Islet precursor cell (in vitro differentiated cells): ENCODE data around the gene MRPL16.
"Not testable (repeated sequence)": the region's sequence is repeated elsewhere in the genome, so short reads cannot be mapped to it uniquely, and the experiment has no call there.

ENCODE experiments used
- DNase-seq: peaks from one replicate; pipeline ENCODE4 v3.0.0-alpha.2; 2018

Gene MRPL16

DNA sequence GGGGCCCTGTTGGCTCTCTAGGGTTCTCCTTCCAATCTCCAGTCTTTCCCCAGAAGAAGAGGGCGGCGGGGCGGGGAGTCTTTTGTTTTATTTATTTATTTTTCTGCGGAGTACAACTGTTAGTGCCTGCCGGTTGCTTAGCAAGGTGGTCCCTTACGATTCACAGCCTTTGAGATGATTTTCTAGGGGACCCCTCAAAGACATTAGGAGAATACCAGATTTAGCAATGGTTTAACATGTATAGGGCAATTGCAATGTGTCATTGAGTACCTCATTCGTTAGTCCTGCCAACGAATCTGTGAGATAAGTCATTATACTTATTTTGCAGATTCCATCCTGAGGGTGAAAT is 307 bp upstream of the MRPL16 start:
- no peak for DNase-seq

DNA sequence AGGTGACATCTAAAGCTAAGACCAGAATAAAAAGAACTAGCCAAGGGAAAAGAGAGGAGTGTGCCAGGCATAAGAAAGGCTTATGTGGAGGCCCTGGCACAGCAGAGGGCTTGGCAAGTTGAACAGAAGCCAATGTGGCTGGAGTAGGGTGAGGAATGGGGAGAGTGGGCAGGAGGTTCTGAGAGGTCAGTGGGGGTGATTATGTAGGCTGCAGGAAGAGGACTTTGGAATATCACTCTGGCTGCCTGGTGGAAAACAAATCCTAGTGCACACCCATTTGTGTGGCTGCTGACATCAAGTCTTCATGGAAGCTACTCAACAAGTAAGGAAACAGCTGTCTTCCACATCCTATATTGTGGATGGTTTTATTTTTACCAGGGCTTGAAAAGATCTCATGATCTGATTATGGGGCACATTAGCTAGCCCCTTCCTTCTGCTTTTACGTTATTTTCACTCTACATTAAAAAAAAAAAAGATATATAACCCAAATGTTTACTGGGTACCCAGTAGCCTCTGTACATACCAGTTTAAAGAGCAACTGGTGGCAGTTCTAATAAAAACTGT is 3.4 kb downstream of the MRPL16 start:
- no peak for DNase-seq

DNA sequence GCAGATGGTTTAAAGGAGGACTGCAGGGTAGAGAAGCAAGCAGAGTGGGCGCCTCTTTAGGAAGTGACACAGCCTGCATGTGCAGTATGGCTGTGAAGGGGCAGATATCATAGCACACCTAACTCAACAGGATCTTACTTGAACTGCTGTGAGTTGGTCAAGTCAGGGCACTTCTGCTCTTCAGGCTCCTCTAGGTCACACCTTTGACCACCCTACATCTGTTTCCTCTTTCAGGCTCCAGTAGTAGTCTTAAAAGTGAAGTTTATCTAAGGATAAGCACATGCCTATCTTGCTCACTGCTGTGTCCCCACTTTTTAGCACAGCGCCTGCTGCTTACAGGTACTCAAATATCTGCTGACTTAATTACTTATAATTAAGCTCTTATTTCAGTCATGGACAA is 6.5 kb downstream of the MRPL16 start:
- DNase-seq: no peak

DNA sequence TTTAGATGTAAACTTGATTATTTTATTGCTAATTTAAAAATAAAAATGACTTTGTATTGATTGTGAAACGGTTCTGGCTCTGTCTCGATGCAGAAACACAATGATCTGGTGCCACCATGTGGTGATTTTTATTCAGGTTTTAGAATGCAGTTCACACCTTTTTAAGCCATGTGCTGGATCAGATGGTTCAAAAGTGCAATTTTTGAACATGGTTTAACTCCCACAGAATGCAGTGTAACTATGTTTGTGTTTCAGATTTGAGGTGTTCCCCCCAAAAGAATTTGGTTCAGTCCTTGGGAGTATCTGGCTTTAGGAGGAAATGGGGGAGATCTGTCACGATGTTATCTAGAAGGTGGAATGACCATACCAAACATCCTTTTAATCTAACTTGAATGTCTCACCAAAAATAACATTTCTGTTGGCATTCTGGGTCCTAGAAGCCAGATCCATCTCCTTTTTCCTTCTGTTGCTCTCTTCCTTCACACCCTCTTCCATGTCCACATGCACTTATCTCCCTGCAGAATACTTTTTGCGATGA is 7.9 kb downstream of the MRPL16 start:
- no peak for DNase-seq

DNA sequence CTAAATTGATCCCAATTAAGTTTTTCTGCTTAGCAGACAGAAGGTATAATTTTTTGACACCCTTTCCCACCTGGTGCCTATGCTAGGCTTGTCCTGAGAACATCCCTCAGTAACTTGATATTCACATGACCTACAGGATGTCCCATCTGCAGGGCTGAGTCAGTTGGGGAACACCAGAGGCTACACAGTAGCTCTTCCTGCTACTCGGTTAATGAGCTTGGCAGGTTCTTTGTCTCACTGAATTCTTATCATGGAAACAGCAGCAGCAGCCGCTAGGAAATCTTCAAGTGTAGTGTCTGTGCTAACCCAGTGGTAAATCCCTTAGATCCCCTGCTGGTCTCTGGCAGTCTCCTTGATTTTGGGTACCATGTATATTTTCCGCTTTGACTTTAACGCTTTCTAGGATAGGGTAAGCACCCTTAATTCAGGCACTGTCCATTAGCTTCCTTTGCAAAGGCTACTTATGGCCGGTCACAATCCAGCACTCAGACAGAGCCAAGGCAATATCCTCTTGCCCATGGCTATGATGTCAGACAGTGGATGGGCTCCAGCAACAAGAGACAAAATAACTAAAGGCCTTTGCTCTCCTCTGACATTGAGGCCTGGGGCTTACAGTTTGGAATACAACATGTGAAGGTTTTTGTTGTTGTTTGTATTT is 8.5 kb downstream of the MRPL16 start:
- peak; percentile 63 for DNase-seq

DNA sequence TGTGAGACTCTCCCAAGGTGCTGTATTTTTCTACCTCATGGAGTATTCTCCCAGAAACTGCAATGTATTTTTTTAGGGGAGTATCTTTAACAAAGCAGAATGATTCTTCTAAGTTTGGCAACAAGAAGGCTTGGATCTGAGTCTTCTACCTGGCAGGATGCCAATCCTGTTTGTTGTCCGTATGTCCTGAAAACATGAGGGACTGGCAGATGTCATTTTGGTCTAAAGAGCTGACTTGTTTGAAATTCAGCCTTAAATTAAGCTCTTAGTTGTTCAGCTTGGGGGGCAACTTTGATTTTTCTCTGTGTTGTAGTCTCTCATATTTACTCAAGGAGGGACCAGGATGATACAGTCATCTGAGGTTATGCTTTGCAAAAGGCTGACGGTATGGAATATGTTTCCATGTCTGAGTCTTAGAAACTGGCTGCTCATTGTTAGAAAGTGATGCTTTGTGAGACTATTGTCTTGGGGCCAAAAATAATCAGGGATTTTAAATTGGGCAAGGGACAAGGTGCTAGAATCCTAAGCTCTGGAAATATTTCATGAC is 9.3 kb downstream of the MRPL16 start:
- DNase-seq: no peak

DNA sequence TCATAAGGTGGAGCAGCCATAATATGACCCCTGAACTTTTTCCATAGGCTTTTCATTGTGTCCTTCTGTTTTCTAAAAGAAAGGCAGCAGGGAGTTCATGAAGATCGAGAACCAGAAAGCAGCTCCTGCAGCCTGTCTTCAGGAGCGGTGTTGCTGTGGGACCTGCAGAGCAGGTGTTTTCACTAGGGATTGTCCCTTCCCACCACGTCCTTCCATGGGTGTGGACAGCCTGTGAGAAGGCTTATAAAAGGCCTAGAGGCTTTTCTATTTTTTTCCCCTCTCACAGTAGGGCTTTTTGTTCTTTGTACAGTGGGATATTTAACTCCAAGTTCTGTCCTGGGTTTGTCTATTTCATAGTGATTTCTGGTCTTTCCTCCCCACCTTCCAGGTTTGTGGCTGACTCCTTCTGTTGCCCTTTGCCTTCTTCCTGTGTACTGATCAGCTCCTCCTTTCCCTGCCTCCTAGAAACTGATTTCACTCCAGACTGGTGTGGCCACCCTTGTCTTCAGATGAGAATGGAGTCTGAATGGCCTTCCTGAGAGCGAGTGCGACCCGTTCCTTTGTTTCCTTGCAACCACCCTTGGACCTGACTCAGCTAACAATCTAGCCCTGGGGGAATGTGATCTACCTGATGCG is 10.1 kb downstream of the MRPL16 start:
- DNase-seq: no peak

DNA sequence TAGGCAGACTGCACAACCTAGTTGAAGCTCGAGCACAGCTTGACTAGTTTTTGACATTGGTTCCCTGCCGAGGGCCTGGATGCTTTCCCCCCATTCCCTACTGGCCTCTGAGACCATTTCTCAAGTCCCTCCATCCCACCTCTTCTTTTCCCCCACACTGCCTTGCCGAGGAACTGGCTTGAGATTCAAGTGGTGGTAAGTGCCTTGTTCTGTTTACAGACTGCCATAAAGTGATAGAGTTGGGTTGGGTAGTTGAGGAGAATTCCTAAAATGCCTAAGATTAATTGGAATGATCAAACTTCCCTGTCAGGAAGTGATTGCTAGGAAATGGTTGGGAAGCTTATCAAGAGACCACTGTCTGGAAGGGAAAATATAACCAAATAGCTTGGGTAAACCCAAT is 16.2 kb downstream of the MRPL16 start:
- DNase-seq: no peak

DNA sequence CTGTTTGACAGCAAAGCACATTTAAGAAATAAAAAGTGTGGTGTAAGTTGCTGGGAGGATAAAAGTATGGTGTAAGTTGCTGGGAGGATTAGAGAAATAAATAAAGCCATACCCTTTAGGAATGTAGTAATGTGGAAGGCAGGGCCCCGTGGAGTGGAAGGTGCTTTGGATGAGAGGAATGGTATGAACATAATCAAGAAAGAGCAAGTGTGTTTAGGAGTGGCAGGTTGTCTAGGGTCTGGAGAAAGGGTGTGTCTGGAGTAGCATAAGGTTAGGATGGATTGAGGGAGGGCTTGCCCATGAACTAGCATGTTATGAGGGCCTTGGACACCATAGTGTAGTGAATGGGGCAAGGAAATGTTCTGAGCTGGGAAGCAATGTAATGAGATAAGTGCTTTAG is 18.1 kb downstream of the MRPL16 start:
- DNase-seq: no peak

DNA sequence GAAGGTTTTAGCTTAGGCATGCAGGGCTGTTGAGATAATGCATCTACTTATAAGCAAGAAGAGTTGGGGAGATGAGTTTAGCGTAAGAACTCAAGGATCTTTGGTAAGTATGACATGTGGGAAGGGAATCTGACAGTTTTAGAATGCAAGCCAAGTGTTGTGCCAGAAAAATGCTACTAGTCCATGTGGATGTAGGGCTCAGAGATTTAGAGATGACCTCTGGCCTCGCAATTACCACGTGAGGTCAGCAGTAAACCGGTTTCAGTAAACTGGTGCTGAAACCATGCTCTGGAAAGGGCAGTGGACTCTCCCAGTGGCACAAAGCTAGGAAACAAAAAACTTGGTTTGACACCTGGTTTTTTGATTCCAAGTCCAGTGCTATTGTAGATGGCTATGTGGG is 18.9 kb downstream of the MRPL16 start:
- DNase-seq: no peak

DNA sequence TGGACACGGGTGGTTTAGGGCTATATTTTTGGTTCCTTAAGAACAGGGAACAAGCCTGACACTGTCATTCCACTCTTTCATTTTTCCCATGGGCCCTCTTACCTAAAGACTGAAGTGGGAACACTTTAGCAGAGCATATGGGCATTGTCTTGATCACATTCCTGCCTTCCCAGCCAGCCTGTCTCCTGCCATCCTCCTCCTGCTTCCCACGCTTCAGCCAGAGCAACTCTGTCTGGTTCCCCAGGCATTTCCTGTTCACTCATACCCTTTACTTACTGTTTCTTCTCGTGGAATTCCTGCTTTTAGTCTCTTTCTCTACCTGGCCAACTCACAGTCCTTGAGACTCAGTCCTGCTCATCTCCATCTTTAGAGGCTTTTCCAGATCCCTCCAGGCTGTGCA is 22.8 kb downstream of the MRPL16 start:
- DNase-seq: peak; percentile 91

DNA sequence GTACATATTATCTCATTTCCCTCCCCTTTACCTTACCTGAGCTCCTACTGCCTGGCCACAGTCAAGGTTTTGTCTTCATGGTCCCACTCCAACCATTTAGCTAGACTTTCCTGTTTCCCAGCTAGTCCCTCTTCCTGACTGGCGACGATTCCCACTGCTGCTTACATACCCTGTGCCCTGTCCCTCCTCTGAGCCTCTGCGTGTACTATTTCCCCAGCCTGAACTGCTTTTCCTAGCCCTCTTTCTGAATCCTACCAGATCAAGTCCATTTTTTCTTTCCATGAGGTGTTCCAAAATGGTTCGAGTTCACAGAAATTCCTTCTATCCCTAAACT is 23.4 kb downstream of the MRPL16 start:
- DNase-seq: no peak

DNA sequence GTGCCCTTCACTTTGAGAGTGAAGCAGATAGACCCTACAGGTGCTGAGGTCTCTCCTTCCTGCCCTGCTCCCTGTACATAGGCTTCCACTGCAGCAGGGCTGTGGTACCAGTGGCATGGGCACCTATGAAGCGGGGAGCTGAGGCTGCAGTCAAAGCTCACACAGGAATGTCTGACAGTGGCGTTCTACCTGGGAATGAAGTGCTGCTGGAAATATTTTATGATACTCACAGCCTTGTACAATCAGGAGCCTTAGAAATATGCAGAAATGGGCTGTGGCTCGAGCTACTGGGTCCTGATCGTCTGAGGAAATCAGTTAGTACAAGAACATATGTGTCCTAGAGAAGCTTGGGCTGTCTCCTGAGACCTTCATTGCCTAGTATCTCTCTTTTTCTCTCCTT is 24.8 kb downstream of the MRPL16 start:
- DNase-seq: no peak

DNA sequence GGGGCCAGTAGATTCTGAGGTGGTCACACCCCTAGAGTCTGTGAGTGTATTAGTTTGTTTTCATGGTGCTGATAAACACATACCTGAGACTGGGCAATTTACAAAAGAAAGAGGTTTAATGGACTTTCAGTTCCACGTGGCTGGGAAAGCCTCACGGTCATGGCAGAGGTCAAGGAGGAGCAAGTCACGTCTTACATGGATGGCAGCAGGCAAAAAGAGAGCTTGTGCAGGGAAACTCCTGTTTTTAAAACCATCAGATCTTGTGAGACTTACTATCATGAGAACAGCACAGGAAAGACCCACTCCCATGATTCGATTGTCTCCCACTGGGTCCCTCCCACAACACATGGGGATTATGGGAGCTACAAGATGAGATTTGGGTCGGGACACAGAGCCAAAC is 26.1 kb downstream of the MRPL16 start:
- DNase-seq: not testable (repeated sequence)

DNA sequence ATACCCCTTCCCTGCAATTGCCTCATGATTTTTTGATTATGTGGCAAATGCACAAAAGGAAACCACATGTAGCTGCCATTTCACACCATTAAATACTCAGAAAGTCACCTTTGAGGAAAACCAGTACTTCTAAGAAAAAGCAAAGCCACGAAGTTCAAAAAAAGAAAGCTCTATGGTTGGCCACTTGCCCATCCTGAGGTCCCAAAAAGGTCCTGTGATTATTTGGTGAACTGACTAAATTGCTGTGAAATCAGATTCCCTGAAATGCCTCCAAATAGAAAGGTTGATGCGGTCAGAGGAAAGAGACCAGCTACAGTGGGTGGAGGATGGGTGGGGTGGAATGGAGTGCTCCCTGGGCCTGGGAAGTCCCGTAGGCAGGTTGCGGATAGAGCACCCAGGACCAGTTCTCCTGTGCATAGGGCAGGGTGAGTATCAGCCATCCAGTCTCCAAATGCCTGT is 26.9 kb downstream of the MRPL16 start:
- DNase-seq: no peak

DNA sequence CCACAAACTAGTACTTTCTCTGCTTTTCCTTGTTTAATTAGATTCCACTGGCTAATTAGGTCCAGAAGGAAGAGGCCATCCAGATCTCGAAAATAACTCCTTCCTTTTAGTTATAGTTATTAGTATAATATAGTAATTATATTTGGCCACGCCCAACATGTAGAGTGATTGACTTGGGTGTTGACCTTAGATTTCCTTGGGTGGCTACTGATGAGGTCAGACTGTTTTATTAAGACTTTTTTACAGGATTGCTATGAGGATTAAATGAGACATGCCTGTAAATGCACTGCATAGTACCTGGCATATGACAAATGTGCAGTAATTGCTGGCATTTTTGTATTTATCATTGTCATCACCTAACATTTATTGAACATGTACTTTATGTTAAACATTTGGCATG is 28.5 kb downstream of the MRPL16 start:
- DNase-seq: no peak

DNA sequence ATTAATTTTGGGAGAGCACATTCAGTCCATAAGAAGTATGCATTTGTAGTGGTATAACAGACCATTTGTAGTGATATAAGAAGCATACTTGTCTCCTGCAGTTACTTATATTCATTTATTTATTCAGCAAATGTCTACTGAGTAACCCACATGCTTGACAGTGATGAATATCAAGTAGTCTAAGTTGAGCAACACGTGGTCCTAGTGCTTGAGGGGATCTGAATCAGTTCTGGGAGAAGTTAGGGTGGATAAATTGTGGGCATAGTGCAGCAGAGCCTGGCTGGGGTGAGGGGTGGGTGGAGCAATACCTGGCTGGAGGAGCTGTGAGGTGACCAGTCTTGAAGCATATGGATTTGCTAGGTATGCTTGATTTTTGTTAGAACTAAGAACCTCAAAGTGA is 31.1 kb downstream of the MRPL16 start:
- DNase-seq: no peak

DNA sequence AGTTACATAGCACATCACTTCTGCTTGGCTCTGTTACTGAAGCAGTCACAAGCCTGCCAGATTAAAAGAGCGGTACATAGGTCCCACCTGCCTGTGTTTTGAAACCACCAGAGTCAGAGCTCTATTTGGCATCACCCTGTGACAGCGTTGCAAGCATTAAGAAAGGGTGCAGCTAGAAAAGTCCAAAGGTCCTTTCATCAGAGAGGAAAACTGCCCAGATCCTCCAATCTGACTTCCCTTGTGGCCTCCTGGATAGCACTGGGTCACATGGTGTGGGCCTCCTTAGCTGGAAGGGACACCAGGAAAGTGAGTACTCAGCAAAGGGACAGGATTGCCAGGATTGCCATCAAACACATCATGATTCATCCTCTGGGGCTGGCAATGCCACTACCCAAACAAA is 32.5 kb downstream of the MRPL16 start:
- no peak for DNase-seq

DNA sequence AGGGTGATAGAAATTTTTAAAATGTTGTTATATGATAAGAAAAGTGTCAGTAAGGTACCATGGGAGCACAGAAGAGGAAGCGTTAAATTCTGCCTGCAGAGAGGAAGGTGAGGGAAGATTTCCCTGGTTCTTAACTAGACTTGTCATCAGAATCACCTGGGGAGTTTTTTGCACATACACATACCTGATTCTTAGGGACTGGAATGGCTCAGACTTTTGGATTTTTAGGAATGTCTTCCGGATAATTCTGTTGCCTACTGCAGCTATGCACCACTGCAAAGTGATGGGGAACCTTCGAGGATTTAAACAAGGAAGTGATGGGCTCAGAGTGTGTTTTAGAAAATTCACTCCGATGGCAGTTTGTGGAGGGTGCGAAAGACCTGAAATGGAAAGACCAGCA is 33.5 kb downstream of the MRPL16 start:
- no peak for DNase-seq

DNA sequence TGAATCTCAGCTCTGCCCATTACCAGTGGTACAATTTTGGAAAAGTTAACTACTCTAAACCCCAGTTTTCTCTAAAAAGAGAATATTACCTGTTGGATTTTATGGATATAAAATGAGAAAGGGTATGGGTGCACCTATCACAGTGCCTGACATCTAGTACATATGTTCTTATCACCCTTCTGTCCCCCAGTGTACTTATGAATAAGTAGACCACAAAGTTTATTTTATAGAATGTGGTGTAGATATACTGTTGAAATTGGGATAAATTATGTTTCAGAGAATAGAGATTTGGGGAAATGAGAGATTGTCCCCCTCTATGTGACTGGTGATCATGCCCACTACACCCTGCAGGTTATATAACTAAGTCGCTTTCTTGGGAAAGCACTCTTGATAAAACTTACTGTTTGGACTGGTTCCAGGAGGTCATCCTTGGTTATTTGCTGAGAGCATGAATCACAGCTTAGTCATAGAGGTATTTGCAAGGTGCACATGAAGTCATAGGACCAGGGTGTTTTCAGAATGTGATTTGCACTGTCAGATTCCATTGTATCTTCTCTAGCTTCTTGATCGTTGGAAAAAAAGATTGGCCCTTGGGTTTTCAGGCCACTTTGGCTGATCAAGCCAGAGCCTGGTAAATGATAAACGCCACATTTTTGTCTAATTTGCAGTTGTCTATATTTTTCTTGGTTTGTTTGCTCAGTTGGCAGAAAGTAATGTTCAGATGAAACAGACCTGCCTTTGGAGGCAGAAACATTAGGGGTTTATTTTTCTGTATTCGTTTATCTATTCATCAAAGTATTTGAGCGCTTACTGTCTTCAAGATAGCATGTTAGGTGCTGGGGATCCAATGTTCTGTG is 34.1 kb downstream of the MRPL16 start:
- no peak for DNase-seq

DNA sequence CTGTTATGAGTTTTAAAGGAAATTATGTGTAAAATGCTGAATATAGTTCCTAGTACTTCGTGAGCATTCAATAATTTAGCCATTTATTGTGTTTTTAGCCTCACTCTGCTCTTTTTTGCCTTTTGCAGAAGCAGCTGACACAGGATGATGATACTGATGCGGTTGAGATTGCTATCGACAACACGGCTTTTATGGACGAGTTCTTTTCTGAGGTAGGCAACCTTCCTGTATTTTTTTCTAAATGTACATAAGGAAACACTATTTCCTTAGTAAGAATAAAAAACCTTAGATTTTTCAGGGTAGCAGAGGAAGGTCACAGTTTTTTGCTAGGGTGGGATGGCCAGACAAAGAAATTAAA is 37.5 kb downstream of the MRPL16 start:
- DNase-seq: no peak

DNA sequence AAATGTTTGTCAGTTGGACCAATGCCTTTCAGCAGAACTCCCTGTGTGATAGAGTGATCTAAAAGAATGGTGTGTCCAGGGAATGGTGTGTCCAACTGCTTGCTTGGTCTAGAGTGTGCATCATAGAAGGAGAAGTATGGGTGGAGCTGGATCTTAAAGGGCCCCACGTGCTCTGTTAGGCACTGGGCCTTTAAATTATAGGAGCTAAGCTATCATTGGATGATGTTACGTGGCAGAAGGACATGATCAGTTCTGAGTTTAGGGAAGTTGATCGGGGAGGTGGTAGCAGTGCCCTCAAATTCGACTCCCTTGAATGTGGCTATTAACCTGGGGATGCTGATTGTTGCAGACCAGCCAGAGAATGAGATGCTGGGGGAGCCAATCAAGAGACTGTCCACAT is 39.0 kb downstream of the MRPL16 start:
- DNase-seq: no peak

DNA sequence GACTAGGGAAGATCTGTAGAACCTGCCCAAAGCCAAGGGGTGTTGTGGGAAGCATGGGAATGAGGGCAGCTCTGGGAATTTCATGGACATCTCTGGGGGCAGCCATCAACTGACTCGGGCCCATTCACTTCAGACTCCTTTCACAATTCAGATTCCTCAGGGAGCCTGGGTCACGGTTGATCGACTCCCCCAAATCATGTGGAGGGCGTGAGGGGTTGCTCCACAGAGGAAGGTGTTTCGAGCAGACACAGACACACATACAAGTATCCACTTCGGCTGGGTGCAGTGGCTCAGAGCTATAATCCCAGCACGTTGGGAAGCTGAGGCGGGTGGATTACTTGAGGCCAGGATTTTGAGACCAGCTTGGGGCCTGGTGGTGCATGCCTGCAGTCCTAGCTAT is 39.7 kb downstream of the MRPL16 start:
- DNase-seq: no peak

DNA sequence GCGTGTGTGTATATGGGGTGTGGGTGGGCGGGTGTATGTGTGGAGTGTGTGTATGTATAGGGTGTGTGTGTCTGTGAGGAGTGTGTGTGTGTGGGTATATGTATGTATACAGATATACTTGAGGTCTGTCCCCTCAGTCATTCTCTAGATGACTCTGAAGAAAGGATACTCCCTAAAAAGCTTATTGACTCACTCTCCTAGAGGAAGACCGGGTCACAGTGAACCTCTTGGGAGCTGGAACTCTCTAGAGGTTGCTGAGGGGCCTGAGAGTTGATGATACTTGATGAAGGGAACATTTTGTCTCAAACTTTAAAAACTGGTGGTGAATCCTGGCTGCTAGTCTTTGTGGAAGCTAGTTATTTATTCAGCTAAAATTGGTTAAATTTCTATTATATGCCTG is 40.3 kb downstream of the MRPL16 start:
- no peak for DNase-seq
